GM21360 (cell line): ENCODE results near the gene SLC25A43.
"Not testable (repeated sequence)": the region's sequence is repeated elsewhere in the genome, so short reads cannot be mapped to it uniquely, and the experiment has no call there.

Source experiments
- ATAC-seq: cut with Tn5 transposase; IDR thresholded peaks from one replicate; pipeline ENCODE4 v1.9.1; 2021; ENCODE audit warnings: mild to moderate bottlenecking, moderate library complexity; ENCODE audit not compliant: unreplicated experiment

SLC25A43 gene

DNA sequence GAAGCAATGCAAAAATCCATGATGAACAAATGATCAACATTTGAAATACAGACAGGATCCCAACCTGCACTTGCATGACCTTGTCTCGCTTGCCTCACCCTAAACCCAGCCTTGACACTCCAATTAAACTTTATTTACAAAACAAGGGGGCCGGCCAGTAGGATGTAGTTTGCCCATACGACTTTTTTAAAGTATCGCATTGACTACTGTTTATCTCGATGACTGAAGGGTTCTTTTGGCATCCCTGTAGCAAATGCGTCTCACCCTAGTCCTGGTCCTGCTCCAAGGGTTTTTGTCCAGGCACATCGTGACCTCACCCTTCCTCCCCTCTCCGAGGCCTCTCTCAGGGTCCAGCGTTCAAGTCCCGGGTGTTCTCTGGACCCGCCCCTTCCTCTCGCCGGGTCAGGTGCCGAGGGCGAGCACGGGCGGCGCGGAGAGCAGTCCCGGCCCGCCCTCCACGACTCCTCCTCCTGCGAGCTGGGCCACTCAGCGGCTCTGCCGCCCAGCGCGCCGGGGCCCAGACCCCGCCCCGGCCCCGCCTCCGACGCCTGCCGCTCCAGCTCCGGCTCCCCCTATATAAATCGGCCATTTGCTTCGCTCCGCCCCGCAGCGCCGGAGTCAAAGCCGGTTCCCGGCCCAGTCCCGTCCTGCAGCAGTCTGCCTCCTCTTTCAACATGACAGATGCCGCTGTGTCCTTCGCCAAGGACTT is 68.9 kb downstream of the SLC25A43 start, which contains the start of gene SLC25A5:
Gene SLC25A5 (plus strand): TSS at position 603 of the 709 bp plus-strand sequence. CDS start 72 bp downstream, at position 675.
- peak; percentile 80 for ATAC-seq

DNA sequence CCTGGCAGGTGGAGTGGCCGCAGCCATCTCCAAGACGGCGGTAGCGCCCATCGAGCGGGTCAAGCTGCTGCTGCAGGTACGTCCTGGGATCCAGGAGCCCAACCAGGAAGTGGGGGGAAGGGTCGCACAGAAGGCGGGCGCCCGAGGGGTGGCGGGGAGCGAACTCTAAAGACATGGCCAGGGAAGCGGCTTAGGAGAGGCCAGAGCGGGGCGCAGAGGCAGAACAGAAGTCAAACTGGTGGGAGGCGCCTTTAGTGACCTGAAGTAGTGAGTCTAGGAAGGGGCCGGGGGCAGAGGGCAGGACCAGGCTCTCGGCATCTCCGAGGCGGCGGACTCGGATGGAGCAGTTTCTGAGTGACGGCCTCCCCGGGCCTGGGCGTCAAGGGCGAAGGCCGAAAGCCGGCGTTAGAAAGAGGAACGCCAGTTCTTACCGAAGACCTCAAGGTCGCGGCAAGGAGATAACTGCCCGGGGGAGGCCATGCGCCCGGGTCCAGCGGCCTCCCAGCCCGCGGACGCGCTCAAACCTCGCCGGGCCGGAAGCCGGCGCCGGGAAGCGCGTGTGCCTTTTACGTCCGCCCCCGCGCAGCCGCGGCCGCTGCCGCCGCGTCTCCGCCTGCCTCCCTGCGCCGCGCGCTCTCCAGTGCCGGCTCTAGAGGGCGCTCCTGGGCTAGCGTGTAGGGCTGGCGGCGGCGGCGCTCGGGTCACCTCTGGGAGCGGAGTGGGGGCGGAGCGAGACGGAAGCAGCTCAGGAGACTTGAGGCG is 69.6 kb downstream of the SLC25A43 start:
- ATAC-seq: peak; percentile 73

DNA sequence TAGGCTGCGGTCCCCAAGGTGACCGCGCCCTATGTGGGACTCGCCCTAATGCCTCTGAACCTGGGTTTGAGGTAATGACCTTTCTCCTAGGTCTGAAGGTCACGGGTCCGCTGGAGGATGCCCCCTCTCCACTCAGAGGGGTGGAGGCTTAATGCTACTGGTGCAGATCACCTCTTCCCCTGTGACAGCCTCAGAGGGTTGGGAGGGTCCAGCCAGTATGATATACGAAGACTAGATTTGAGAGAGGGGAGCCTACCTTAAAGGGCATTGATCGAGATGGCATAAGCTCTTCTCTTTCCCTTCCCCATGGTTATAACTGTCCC is 70.1 kb downstream of the SLC25A43 start:
- no peak for ATAC-seq

DNA sequence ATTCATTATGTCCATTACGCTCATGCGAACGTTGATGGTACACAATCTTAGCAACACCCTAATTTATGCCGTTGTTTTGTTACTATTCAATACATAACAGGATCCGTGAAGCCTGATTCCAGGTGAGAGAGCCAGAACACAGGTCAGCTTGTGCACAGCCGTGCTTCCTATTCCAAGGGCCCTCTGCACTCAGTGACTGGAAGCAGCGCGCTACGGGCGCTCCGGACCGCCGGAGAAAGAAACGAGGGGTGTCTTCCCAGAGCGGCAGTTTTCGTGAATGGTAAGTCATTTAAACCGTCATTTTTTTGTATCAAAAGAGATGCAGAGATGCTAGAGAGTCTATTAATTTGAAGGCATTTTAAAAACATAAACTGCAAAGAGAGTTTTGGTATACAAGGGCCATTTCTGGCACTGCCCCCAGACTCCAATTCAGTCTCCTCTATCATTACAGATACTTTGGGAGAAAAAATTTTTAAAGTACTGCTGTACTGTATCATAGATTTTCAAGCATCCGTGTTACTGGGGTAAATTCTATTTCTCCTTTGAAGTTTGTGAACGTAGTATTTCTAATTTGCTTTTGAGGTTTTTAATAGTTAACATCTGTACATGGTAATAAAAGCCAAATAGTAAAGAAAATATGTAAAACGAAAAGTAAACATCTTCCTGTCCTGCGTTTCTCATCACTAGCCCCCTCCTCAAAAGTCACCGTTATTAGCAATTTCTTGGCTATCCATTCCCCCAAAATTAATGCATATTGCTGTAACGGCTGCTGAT is 75.7 kb downstream of the SLC25A43 start:
- ATAC-seq: no peak

DNA sequence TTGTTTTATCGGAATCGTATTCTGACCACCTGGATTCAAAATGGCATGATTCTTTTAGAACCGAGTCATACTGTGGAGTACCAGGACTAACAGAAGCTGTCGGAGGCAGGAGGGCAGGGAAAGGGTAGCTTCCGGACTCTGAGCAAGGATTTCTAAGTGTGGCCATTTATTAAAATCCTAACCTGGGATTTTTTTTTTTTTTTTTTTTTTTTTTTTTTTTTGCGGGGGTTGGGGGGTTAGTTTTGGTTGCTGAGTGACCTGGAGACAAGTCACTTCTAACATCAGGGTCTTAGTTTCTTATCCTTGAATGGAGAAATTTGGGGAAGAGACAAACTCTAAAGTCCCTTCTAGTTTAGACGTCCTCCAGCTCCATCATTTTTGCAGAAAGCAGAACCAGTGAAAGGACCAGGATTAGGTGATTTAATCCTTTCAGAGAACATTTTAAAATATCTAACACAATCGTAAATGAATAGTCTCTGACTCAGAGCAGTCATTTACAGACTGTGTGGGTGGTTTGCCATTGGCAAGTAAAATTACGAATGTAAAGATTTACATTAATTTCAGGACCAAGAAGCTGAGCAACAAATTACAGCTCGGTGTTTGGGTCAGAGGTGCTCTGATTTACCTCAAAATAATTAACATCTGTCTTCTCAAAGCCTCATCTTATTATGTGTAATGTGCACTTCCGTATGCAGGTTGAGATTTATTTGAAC is 76.4 kb downstream of the SLC25A43 start:
- ATAC-seq: no peak

DNA sequence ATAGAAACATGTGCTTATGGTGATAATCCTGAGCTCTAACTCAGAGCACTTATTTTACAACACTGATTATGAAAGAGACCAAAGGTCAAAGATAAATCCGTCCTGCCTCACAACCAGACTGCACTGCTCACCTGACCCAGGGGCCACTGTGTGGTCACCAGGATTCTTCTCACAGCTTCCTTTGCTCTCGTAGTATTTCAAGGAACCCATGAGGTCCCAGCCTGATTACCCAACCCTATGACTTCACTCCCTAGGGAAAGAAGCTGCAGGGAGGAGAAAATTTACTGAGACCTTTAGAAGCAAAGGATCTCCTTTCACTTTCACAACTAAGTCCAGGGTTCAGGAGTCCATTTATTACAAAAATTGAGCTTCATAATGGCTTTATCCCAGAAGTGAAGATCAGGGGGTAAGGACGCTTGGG is 78.7 kb downstream of the SLC25A43 start:
- ATAC-seq: no peak

DNA sequence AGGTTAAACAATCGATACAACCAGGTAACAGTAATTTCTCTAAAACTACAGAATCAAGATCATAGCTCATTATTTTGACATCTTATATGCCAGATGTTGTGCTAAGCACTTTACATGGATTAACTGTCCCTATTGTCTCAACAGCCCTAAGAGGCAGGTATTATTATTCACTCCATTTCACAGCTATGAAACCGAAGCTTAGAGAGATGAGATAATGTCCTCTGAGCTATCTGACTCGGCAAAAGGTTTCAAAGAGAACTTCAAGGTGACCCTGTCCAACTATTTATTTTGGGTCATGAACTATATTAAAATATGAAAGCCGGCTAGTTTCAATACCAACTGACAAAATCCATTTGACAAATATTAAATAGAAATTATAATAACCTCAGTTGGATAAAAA is 79.4 kb downstream of the SLC25A43 start:
- no peak for ATAC-seq

DNA sequence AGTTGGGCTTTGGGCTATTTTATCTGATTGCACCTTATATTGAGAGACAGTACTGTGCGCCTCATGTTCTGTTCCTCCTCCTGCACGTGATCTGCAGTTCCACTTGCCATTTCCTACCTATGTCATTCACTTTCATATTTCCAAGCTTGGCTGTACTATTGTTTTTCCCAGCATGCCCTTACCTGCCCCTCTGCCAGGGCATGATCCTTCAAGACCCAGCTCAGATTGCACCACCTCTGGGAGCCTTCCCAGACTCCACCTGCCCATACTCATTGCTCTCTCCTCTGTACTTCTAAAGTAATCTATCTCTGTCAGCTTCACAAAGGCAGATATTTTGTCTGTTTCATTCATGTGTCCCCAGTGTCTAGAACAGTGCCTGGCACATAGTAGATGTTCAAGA is 80.7 kb downstream of the SLC25A43 start:
- no peak for ATAC-seq

DNA sequence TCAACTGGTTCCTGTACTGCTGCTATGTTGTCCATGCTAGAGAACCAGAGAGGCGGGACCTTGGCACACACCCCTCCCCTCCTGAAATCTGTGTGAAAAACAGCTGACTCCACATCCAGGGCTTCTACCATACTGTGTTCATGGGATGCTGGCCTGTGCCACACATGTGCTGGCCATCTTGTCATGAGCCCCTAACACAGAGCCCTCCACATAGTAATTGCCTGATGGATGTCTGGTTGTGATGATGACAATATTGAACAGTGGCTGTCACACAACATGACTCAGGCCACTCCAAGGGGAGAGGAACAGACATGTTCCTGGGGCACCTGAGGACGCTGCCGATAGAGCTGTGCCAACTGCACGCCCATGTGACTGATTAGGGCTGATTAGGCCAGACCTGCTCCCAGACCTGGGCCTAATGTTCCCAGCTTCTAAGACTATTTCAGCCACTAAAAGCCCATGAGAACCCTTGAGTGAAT is 82.2 kb downstream of the SLC25A43 start:
- ATAC-seq: no peak

DNA sequence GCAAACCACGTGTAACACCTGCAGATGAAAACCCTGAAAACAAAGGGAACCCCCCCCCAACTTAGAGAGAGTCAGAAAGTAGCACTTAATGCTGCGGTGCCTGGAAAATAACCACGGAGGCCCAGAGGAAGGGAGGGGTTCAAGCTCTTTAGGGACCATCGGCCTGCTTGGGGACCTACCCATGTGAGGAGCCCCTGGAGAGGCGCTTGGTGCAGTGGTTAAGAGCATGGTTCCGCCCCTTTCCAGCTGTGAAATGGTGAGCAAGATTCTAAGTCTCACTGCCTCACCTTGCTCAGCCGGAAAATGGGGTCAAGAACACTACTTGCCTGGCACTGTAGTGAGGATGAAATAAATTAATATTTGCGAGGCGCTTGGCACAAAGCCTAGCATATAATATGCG is 82.9 kb downstream of the SLC25A43 start:
- no peak for ATAC-seq

DNA sequence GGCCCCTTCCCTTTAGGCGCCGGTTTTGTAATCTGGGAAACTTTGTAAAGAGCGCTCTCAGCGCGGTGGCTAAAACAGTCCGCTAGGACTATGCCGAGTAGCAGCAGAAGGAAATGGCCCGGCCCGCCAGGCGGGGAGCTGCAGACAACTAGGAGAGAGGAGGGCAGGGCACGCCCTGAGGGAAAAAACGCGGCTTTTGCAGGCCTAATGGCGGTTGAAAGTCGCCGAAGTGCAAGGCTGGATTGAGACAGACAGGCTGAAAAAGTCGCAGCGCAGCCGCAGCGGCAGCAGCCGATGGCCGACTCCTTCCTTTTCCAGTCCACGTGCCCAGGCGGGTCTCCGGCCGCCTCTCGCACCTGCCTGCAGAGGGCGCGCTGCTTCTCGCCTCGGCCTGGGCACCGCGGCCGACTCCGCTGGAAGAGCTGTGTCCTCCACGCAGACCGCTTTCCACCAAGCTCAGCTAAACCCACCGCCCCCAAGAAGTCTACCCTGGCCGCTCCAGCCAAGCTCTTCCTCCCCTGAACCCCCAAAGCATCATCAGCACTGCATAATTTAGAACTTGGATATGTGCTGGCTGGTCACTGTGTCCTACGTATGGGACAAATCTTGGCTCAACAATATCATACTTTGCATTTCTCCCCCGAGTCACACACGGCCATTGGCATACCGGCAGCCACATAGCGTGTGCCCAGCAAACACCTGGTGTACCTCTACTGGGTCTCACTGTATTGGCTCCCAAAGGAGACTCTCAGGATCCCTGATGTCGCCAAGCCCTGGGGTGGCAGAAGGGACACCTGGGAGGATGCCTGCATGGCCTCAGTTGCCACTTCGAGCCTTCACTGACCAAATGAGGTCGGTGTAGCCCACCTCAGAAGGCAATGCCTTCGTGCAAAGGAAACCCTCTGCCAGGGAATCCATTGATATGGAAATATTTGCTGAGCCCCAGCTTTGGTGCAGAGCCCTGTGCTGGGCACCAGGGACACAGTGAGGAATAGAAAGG is 83.6 kb downstream of the SLC25A43 start:
- ATAC-seq: no peak

DNA sequence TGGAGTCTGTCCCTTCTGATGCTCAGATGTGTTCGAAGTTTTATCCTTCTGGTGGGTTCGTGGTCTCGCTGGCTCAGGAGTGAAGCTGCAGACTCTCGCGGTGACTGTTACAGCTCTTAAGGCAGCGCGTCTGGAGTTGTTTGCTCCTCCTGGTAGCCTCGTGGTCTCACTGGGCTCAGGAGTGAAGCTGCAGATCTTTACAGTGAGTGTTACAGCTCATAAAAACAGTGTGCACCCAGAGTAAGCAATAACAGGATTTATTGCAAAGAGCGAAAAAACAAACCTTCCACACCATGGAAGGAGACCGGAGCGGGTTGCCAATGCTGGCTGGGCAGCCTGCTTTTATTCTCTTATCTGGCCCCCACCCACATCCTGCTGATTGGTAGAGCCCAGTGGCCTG is 87.6 kb downstream of the SLC25A43 start:
- ATAC-seq: no peak

DNA sequence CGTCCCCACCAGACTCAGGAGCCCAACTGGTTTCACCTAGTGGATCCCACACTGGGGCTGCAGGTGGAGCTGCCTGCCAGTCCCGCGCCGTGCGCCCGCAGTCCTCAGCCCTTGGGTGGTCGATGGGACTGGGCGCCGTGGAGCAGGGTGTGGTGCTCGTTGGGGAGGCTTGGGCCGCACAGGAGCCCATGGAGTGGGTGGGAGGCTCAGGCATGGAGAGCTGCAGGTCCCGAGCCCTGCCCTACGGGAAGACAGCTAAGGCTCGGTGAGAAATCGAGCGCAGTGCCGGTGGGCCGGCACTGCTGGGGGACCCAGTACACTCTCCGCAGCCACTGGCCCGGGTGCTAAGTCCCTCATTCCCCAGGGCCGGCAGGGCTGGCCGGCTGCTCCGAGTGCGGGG is 88.6 kb downstream of the SLC25A43 start:
- ATAC-seq: not testable (repeated sequence)

DNA sequence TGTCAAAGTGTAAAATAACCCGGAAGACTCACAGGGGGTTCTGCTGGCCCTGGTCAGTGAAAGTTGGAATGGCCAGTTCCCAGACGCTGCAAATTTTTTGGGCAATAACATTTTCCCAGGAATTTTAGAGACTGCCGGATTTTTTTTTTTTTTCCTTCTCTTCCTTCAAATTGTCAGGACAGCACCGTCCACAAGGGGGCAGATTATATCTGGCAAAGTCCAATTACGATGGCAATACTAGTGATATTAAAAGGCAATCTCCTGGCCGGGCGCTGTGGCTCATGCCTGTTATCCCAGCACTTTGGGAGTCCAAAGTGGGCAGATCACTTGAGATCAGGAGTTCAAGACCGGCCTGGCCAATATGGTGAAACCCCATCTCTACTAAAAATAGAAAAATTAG is 89.6 kb downstream of the SLC25A43 start:
- no peak for ATAC-seq

DNA sequence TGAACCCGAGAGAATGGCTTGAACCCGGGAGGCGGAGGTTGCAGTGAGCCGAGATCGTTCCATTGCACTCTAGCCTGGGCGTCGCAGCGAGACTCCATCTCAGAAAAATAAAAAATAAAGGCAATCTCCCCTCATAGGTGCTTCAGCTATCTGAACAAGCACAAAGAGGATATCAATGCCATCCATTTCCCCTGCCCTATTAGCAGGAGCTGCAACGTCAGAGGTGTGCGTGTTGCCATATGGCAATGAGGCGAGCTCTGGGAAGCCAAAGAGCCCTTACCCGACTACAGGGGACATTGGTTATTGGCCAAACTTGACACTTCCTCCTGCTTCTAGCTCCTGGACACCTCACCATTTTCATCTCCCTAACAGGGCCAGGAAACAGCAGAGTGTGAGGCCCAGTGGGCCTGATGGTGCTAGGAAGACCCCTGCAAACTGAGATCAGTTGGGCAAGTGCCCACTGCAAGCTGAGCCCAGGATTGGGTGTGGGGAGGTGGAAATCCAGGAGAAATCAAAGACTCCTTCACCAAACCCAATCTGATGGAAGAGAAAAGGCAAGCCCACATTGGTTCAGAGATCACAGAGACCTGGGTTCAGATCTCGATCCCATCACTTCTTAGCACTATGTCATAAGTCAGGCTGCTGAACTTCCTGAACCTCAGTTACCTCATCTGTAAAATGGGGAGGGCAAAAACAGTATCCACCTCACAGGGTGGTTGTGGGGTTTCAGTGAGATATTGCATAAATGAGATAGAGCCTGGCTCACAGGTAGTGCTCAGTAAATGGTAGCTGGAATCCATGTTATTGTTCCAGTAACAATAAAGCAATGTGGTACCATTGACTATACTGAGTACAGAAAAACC is 90.3 kb downstream of the SLC25A43 start:
- no peak for ATAC-seq

DNA sequence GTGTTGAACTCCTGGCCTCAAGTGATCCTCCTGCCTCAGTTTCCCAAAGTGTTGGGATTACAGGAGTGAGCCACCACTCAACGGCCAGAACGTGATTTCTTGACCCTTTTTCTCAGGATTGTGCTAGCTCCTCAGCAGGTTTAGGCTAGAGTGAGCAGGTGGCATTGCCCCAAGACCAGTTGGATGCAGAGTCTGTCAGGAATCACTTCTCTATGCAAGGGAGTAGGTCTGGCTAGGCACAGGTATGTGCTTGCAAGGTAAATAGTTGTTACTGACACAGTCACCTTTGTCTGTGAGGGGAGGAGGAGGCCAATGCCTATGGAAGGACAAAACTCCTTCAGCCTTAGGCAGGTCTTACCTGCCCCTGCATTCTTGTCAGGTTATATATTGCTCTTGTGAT is 93.3 kb downstream of the SLC25A43 start:
- ATAC-seq: no peak

DNA sequence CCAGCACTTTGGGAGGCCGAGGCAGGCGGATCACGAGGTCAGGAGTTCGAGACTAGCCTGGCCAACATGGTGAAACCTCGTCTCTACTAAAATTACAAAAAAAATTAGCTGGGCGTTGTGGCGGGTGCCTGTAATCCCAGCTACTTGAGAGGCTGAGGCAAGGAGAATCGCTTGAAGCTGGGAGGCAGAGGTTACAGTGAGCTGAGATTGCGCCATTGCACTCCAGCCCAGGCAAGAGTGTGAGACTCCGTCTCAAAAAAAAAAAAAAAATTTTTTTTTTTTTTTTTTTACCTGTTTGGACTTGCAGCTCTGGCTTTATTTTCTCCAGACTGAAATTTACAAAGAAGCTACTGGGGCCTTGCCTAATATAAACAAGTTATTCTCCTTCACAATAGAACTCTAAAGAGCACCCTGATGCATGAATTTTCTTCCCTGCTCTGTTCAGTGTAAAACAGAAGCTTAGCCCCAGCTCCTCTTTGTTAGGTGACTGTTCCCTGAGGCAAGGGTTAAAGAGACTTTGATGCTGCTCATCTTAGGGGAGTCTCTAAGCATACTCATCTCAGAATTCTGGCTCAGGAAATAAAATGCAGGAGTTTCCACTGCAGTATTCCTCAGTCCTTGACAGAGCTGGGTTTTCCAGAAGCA is 94.8 kb downstream of the SLC25A43 start:
- not testable (repeated sequence) for ATAC-seq
